ENCODE results near the gene CLIC1.

- TF ChIP-seq CTCF (IDR thresholded peaks at IDR 0.05) = no peak
- no peak for TF ChIP-seq POLR2A (IDR thresholded peaks at IDR 0.05)
Measured at GRCh38 chr6:31764198-31764597, 27.9 kb upstream of the CLIC1 start.
